Measurements from ENCODE around the gene SPOUT1.

The SPOUT1 gene

GRCh38 chr9:128819716-128820664 is 9.6 kb downstream of the SPOUT1 start:
- in situ Hi-C loops (cut with MboI; ENCODE audit: low sequenced_read_pairs, unreplicated experiment), result no loop called here
- no peak for TF ChIP-seq CTCF (IDR thresholded peaks at IDR 0.05; ENCODE audit: borderline replicate concordance, control extremely low read depth, extremely low read depth, insufficient read depth, missing control alignments)
- no peak for DNase-seq (ENCODE audit: low spot score)

GRCh38 chr9:128818839-128819715 is 10.5 kb downstream of the SPOUT1 start:
- DNase-seq (ENCODE audit: low spot score), result peak; percentile 71
- TF ChIP-seq CTCF (IDR thresholded peaks at IDR 0.05; ENCODE audit: borderline replicate concordance, control extremely low read depth, extremely low read depth, insufficient read depth, missing control alignments), result no peak
- in situ Hi-C loops (cut with MboI; ENCODE audit: low sequenced_read_pairs, unreplicated experiment), result no loop called here

GRCh38 chr9:128818099-128818838 is 11.3 kb downstream of the SPOUT1 start, which contains the start of gene ENDOG:
TSS of gene ENDOG (plus strand) at chr9:128818500. CDS start at chr9:128818685, 185 bp downstream.
- peak; percentile 96 for TF ChIP-seq CTCF (IDR thresholded peaks at IDR 0.05; ENCODE audit: borderline replicate concordance, control extremely low read depth, extremely low read depth, insufficient read depth, missing control alignments)
- in situ Hi-C loops (cut with MboI; ENCODE audit: low sequenced_read_pairs, unreplicated experiment), result no loop called here

GRCh38 chr9:128810873-128811272 is 18.7 kb downstream of the SPOUT1 start:
- in situ Hi-C loops (cut with MboI; ENCODE audit: low sequenced_read_pairs, unreplicated experiment), result no loop called here

More at GRCh38 chr9:128818099-128818838, 11.3 kb downstream of the SPOUT1 start, which contains the start of gene ENDOG:
- peak; percentile 99 for DNase-seq (ENCODE audit: low spot score)

GRCh38 chr9:128809831-128810230 is 19.8 kb downstream of the SPOUT1 start:
- no peak for DNase-seq (ENCODE audit: low spot score)
- TF ChIP-seq CTCF (IDR thresholded peaks at IDR 0.05; ENCODE audit: borderline replicate concordance, control extremely low read depth, extremely low read depth, insufficient read depth, missing control alignments), result no peak
- in situ Hi-C loops (cut with MboI; ENCODE audit: low sequenced_read_pairs, unreplicated experiment), result no loop called here

More at GRCh38 chr9:128810873-128811272, 18.7 kb downstream of the SPOUT1 start:
- no peak for DNase-seq (ENCODE audit: low spot score)
- TF ChIP-seq CTCF (IDR thresholded peaks at IDR 0.05; ENCODE audit: borderline replicate concordance, control extremely low read depth, extremely low read depth, insufficient read depth, missing control alignments), result no peak
